Vagina (tissue), 2 donors: ENCODE measurements around the gene MIA.

Experiments used
- CTCF ChIP-seq, 3 experiments: fragments of 450-650 bp in 2 of 3; fragments of 200-600 bp in 1 of 3; sonication (generic) in 1 of 3; IDR thresholded peaks; one replicate each; pipeline ENCODE4 v1.5.1; 2017 to 2019; ENCODE audit warnings: antibody characterized with exemption in 3 of 3, mild to moderate bottlenecking in 2 of 3, moderate library complexity in 2 of 3
- POLR2AphosphoS5 ChIP-seq, 2 donors: sonication (generic); formaldehyde crosslinking; IDR thresholded peaks; one replicate each; pipeline ENCODE4 v1.9.0; 2017; ENCODE audit warnings: antibody characterized with exemption in 2 of 2, mild to moderate bottlenecking in 2 of 2, low read depth in 1 of 2; ENCODE audit not compliant: insufficient read depth in 1 of 2

- TF ChIP-seq CTCF (IDR thresholded peaks at IDR 0.05) (no peak), POLR2AphosphoS5 (IDR thresholded peaks at IDR 0.05; ENCODE audit: insufficient read depth in 1 of 2, low read depth in 1 of 2) (peak in 1 of 2 donors; percentile 3)
Observed at GRCh38 chr19:40801426-40802299, 26.3 kb downstream of the MIA start.
